Neural cell (in vitro differentiated cells): Measurements from ENCODE around the gene ACOT6. TPM values are rescaled to one million over a fixed set of nuclear protein-coding genes. Genes with fewer than 3 reads are reported as not detected.

Experiments used
- H2AFZ ChIP-seq: fragments of 200-600, 300-800 bp; sonication (generic), shearing (Covaris generic); 2 replicates; pipeline ENCODE4 v1.6.0; 2014; ENCODE audit warnings: low read depth, mild to moderate bottlenecking, antibody characterized with exemption, low read length, moderate library complexity
- H3F3A ChIP-seq: fragments of 200-600 bp; shearing (Covaris generic); 2 replicates; pipeline ENCODE4 v1.6.1; 2016; ENCODE audit warnings: mild to moderate bottlenecking, moderate library complexity, mixed read lengths, antibody characterized with exemption, low read length; ENCODE audit not compliant: insufficient read depth, poor library complexity, severe bottlenecking
- H3K27ac ChIP-seq: fragments of 200-600, 300-800 bp; sonication (generic), shearing (Covaris generic); 2 replicates; pipeline ENCODE4 v1.5.1; 2014; ENCODE audit warnings: mild to moderate bottlenecking, low read length, moderate library complexity
- H3K27me3 ChIP-seq: fragments of 300-800, 200-600 bp; sonication (generic), shearing (Covaris generic); 2 replicates; pipeline ENCODE4 v1.6.0; 2014; ENCODE audit warnings: mild to moderate bottlenecking, low read depth, low read length, moderate library complexity; ENCODE audit not compliant: insufficient read depth
- H3K36me3 ChIP-seq: fragments of 300-800, 200-600 bp; sonication (generic), shearing (Covaris generic); 2 replicates; pipeline ENCODE4 v1.5.1; 2014; ENCODE audit warnings: mild to moderate bottlenecking, antibody characterized with exemption, low read length, moderate library complexity; ENCODE audit not compliant: insufficient read depth
- H3K4me2 ChIP-seq: fragments of 300-800, 200-600 bp; sonication (generic), shearing (Covaris generic); 2 replicates; pipeline ENCODE4 v1.6.0; 2014; ENCODE audit warnings: mild to moderate bottlenecking, low read length
- H3K4me3 ChIP-seq: fragments of 300-800, 200-600 bp; sonication (generic), shearing (Covaris generic); 2 replicates; pipeline ENCODE4 v1.5.1; 2014; ENCODE audit warnings: mild to moderate bottlenecking, low read length, moderate library complexity
- H3K79me2 ChIP-seq: fragments of 200-600 bp; shearing (Covaris generic); replicated peaks from 2 replicates; pipeline ENCODE4 v1.6.0; 2014; ENCODE audit warnings: mild to moderate bottlenecking, low read length, moderate library complexity; ENCODE audit not compliant: insufficient read depth
- H3K9ac ChIP-seq: fragments of 300-800, 200-600 bp; sonication (generic), shearing (Covaris generic); 2 replicates; pipeline ENCODE4 v1.6.1; 2016; ENCODE audit warnings: mild to moderate bottlenecking, low read length, mixed read lengths
- H3K9me2 ChIP-seq: fragments of 200-600 bp; shearing (Covaris generic); 2 replicates; pipeline ENCODE4 v1.6.1; 2016; ENCODE audit warnings: mild to moderate bottlenecking, low read length, mixed read lengths; ENCODE audit not compliant: insufficient read depth
- H3K9me3 ChIP-seq: fragments of 200-600, 300-800 bp; sonication (generic), shearing (Covaris generic); 2 replicates; pipeline ENCODE4 v1.6.1; 2016; ENCODE audit warnings: mild to moderate bottlenecking, mixed run types, low read length, moderate library complexity, mixed read lengths
- H4K20me1 ChIP-seq: fragments of 200-600 bp; shearing (Covaris generic); 2 replicates; pipeline ENCODE4 v1.6.1; 2016; ENCODE audit warnings: mild to moderate bottlenecking, mixed run types; ENCODE audit not compliant: insufficient read depth
- EP300 ChIP-seq: fragments of 450-650 bp; conservative IDR thresholded peaks from 2 replicates; pipeline ENCODE4 v1.6.1; 2014; ENCODE audit warnings: antibody characterized with exemption, mild to moderate bottlenecking, moderate library complexity; ENCODE audit not compliant: poor library complexity, severe bottlenecking
- EZH2 ChIP-seq: fragments of 200-600, 300-800 bp; shearing (Covaris generic), sonication (generic); IDR thresholded peaks from 2 replicates; pipeline ENCODE4 v1.6.1; 2014; ENCODE audit warnings: antibody characterized with exemption, low read length, borderline replicate concordance, mild to moderate bottlenecking; ENCODE audit not compliant: insufficient read depth, poor library complexity, severe bottlenecking
- MXI1 ChIP-seq: fragments of 450-650 bp; conservative IDR thresholded peaks from 2 replicates; pipeline ENCODE4 v1.6.1; 2014; ENCODE audit warnings: antibody characterized with exemption, mild to moderate bottlenecking; ENCODE audit not compliant: poor library complexity, severe bottlenecking
- POLR2AphosphoS5 ChIP-seq: IDR thresholded peaks from 2 replicates; pipeline ENCODE4 v1.6.1; 2012
- RAD21 ChIP-seq: fragments of 450-650 bp; conservative IDR thresholded peaks from 2 replicates; pipeline ENCODE4 v1.6.1; 2014; ENCODE audit warnings: antibody characterized with exemption, mild to moderate bottlenecking, moderate library complexity
- SMC3 ChIP-seq: fragments of 450-650 bp; conservative IDR thresholded peaks from 2 replicates; pipeline ENCODE4 v1.6.1; 2014; ENCODE audit warnings: antibody characterized with exemption, mild to moderate bottlenecking, moderate library complexity; ENCODE audit not compliant: poor library complexity
- TAF1 ChIP-seq: IDR thresholded peaks from 2 replicates; pipeline ENCODE4 v1.6.1; 2012; ENCODE audit warnings: low read depth
- polyA plus RNA-seq: library from polyadenylated mRNA; depleted of rRNA; stranded (reverse); fragments of >200 nt; gene quantifications from 2 replicates; pipeline ENCODE4 v1.2.3, GENCODE V29; 2014
- TF ChIP-seq, protein P1 (sequence below): IDR thresholded peaks from 2 replicates; pipeline ENCODE4 v1.6.1; 2012; ENCODE audit warnings: borderline replicate concordance

ACOT6 gene
- polyA plus RNA-seq, 1 donor from 2014 or later, result not detected

- H2AFZ ChIP-seq, result no peak overlapping the region
- H3K36me3 ChIP-seq, result no peaks in the 10 kb centered on the region
- H3K9me2 ChIP-seq, result no peaks in the 10 kb centered on the region
- H3K27me3 ChIP-seq, result peaks cover 22% of the 10 kb centered on the region
- H3K4me3 ChIP-seq, result no peak overlapping the region
- H3K27ac ChIP-seq, result no peak overlapping the region
- H3F3A ChIP-seq, result no peaks in the 10 kb centered on the region
- no peak overlapping the region for H3K9ac ChIP-seq
- H3K4me2 ChIP-seq, result no peak overlapping the region
- no peak for TF ChIP-seq RAD21
- no peak for TF ChIP-seq EZH2
- no peak for TF ChIP-seq POLR2AphosphoS5
- no peak for TF ChIP-seq SMC3
- TF ChIP-seq, protein P1, sequence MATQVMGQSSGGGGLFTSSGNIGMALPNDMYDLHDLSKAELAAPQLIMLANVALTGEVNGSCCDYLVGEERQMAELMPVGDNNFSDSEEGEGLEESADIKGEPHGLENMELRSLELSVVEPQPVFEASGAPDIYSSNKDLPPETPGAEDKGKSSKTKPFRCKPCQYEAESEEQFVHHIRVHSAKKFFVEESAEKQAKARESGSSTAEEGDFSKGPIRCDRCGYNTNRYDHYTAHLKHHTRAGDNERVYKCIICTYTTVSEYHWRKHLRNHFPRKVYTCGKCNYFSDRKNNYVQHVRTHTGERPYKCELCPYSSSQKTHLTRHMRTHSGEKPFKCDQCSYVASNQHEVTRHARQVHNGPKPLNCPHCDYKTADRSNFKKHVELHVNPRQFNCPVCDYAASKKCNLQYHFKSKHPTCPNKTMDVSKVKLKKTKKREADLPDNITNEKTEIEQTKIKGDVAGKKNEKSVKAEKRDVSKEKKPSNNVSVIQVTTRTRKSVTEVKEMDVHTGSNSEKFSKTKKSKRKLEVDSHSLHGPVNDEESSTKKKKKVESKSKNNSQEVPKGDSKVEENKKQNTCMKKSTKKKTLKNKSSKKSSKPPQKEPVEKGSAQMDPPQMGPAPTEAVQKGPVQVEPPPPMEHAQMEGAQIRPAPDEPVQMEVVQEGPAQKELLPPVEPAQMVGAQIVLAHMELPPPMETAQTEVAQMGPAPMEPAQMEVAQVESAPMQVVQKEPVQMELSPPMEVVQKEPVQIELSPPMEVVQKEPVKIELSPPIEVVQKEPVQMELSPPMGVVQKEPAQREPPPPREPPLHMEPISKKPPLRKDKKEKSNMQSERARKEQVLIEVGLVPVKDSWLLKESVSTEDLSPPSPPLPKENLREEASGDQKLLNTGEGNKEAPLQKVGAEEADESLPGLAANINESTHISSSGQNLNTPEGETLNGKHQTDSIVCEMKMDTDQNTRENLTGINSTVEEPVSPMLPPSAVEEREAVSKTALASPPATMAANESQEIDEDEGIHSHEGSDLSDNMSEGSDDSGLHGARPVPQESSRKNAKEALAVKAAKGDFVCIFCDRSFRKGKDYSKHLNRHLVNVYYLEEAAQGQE, result no peak
- TF ChIP-seq TAF1, result no peak
- no peak for TF ChIP-seq EP300
- no peak for TF ChIP-seq MXI1
- H4K20me1 ChIP-seq, result no peaks in the 10 kb centered on the region
- no peaks in the 10 kb centered on the region for H3K79me2 ChIP-seq
- H3K9me3 ChIP-seq, result no peaks in the 10 kb centered on the region
These were observed 25.5 kb downstream of the ACOT6 start for GRCh38 chr14:73637830-73638229.

GRCh38 chr14:73640796-73641365 lies 28.6 kb downstream of the ACOT6 start:
- no peaks in the 10 kb centered on the region for H4K20me1 ChIP-seq
- no peaks in the 10 kb centered on the region for H3K27me3 ChIP-seq
- H3K4me2 ChIP-seq, result no peak overlapping the region
- no peak overlapping the region for H2AFZ ChIP-seq
- H3K9ac ChIP-seq, result no peak overlapping the region
- H3K4me3 ChIP-seq, result no peak overlapping the region
- H3F3A ChIP-seq, result no peaks in the 10 kb centered on the region
- H3K36me3 ChIP-seq, result no peaks in the 10 kb centered on the region
- no peaks in the 10 kb centered on the region for H3K9me3 ChIP-seq
- H3K27ac ChIP-seq, result no peak overlapping the region
- peaks cover 11% of the 10 kb centered on the region for H3K79me2 ChIP-seq
- no peaks in the 10 kb centered on the region for H3K9me2 ChIP-seq
- TF ChIP-seq EZH2 (no peak), SMC3 (no peak), MXI1 (no peak), RAD21 (no peak), POLR2AphosphoS5 (no peak), EP300 (no peak), TAF1 (no peak)
- TF ChIP-seq, protein P1, result no peak
